MCF 10A (cell line): ENCODE results near the gene RMDN3. TPM values are rescaled to one million over a fixed set of nuclear protein-coding genes. Genes with fewer than 3 reads are reported as not detected.

Experiments
- BruUV-seq: library from RNA; stranded (reverse); fragments of 400-500 nt; replicated peaks from 2 replicates; lab custom pipeline; 2021; lab: Mats Ljungman, UMichigan
- CTCF ChIA-PET: fragments of 300-600 bp; sonication (Branson Sonifier 250); formaldehyde crosslinking; extraction: SDS; loops from one replicate; lab custom pipeline; 2021; ENCODE audit warnings: antibody characterized with exemption, inconsistent platforms; lab: Yijun Ruan, JAX
- POLR2A ChIA-PET: fragments of 300-600, 350-650 bp; sonication (Branson Sonifier 250); formaldehyde crosslinking; extraction: SDS; loops from one replicate; lab custom pipeline; 2020; ENCODE audit warnings: antibody characterized with exemption, inconsistent platforms; lab: Yijun Ruan, JAX
- DNase-seq: peaks from one replicate; pipeline ENCODE4 v3.0.0-alpha.2; 2018; ENCODE audit not compliant: unreplicated experiment
- H3K27ac Mint-ChIP-seq: one replicate; pipeline ENCODE4 v1.8.0; 2022; ENCODE audit warnings: mild to moderate bottlenecking, low read depth, mixed read lengths; ENCODE audit not compliant: unreplicated experiment
- H3K27me3 Mint-ChIP-seq: one replicate; pipeline ENCODE4 v1.8.0; 2022; ENCODE audit warnings: mixed read lengths; ENCODE audit not compliant: insufficient read depth, unreplicated experiment
- H3K36me3 Mint-ChIP-seq: one replicate; pipeline ENCODE4 v1.8.0; 2022; ENCODE audit warnings: mild to moderate bottlenecking, moderate library complexity, mixed read lengths; ENCODE audit not compliant: insufficient read depth, unreplicated experiment
- H3K4me1 Mint-ChIP-seq: one replicate; pipeline ENCODE4 v1.8.0; 2022; ENCODE audit warnings: mixed read lengths; ENCODE audit not compliant: insufficient read depth, unreplicated experiment
- H3K4me3 Mint-ChIP-seq: one replicate; pipeline ENCODE4 v1.8.0; 2022; ENCODE audit warnings: mild to moderate bottlenecking, moderate library complexity, mixed read lengths; ENCODE audit not compliant: unreplicated experiment
- H3K9me3 Mint-ChIP-seq: one replicate; pipeline ENCODE4 v1.8.0; 2022; ENCODE audit warnings: mixed read lengths; ENCODE audit not compliant: unreplicated experiment
- CTCF ChIP-seq: fragments of 200-600 bp; IDR thresholded peaks from one replicate; pipeline ENCODE4 v1.8.0; 2022; ENCODE audit warnings: antibody characterized with exemption, mild to moderate bottlenecking; ENCODE audit not compliant: unreplicated experiment
- intact Hi-C: fragments of 100-400 bp; cut with micrococcal nuclease; formaldehyde crosslinking; loops from 2 replicates; pipeline ENCODE4 v1.14.1; 2022
- total RNA-seq: library from RNA; stranded (reverse); gene quantifications from 2 replicates; pipeline ENCODE4 v1.2.3, GENCODE V29; 2022

The RMDN3 gene
- total RNA-seq, 1 experiment from 2014 or later = 36.1 TPM

- intact Hi-C loops = no loop called here
Measured at GRCh38 chr15:40723919-40724318, 31.1 kb downstream of the RMDN3 start.

GRCh38 chr15:40722934-40723333, 32.1 kb downstream of the RMDN3 start:
- H3K27me3 Mint-ChIP-seq = no peaks in the 10 kb centered on the region
- TF ChIP-seq CTCF = no peak
- no TSS peak for BruUV-seq
- ChIA-PET POLR2A (interaction anchor here (0.7 to 1.6 kb wide), 2 partner anchors 28 to 60 kb away, joined by 3 to 5 read pairs; partner anchors contain the start of gene RAD51), CTCF (interaction anchor here (0.7 to 1.6 kb wide), 4 partner anchors 11 to 606 kb away, joined by 3 to 6 read pairs (median 4); no protein-coding TSS in a partner anchor)
- no peak for DNase-seq
- H3K27ac Mint-ChIP-seq = peak overlapping the region; percentile 51
- intact Hi-C loops = no loop called here
- peaks cover 7% of the 10 kb centered on the region for H3K36me3 Mint-ChIP-seq
- no peaks in the 10 kb centered on the region for H3K4me1 Mint-ChIP-seq
- no peak overlapping the region for H3K4me3 Mint-ChIP-seq
- no peaks in the 10 kb centered on the region for H3K9me3 Mint-ChIP-seq

More at GRCh38 chr15:40723919-40724318, 31.1 kb downstream of the RMDN3 start:
- peaks cover 7% of the 10 kb centered on the region for H3K36me3 Mint-ChIP-seq
- H3K4me3 Mint-ChIP-seq = no peak overlapping the region
- ChIA-PET CTCF (interaction anchor here (0.8 to 1.6 kb wide), 4 partner anchors 23 to 462 kb away, joined by 3 to 6 read pairs (median 4); no protein-coding TSS in a partner anchor), POLR2A (interaction anchor here (0.6 to 1.6 kb wide), 2 partner anchors 9 to 29 kb away, joined by 3 to 5 read pairs; partner anchors contain the start of gene RAD51)
- no peaks in the 10 kb centered on the region for H3K4me1 Mint-ChIP-seq
- no peaks in the 10 kb centered on the region for H3K9me3 Mint-ChIP-seq
- BruUV-seq = no TSS peak
- no peak for TF ChIP-seq CTCF
- peak overlapping the region; percentile 51 for H3K27ac Mint-ChIP-seq
- no peak for DNase-seq
- H3K27me3 Mint-ChIP-seq = no peaks in the 10 kb centered on the region

GRCh38 chr15:40722354-40722753, 32.7 kb downstream of the RMDN3 start:
- ChIA-PET POLR2A (interaction anchor here (1.6 kb wide), 1 partner anchor 27 kb away, joined by 5 read pairs; the partner anchor contains the start of gene RAD51), CTCF (interaction anchor here (0.7 to 1.2 kb wide), 2 partner anchors 10 to 605 kb away, joined by 4 to 6 read pairs; no protein-coding TSS in a partner anchor)
- Mint-ChIP-seq H3K9me3 (no peaks in the 10 kb centered on the region), H3K27me3 (no peaks in the 10 kb centered on the region), H3K27ac (no peak overlapping the region), H3K4me1 (no peaks in the 10 kb centered on the region), H3K4me3 (no peak overlapping the region), H3K36me3 (peaks cover 7% of the 10 kb centered on the region)
- intact Hi-C loops = no loop called here
- DNase-seq = no peak
- BruUV-seq = no TSS peak
- TF ChIP-seq CTCF = no peak

GRCh38 chr15:40721701-40722100, 33.4 kb downstream of the RMDN3 start:
- intact Hi-C loops = no loop called here
- no peak for TF ChIP-seq CTCF
- DNase-seq = no peak
- Mint-ChIP-seq H3K9me3 (no peaks in the 10 kb centered on the region), H3K27me3 (no peaks in the 10 kb centered on the region), H3K36me3 (peaks cover 7% of the 10 kb centered on the region), H3K27ac (no peak overlapping the region), H3K4me1 (no peaks in the 10 kb centered on the region), H3K4me3 (no peak overlapping the region)
- BruUV-seq = no TSS peak
- CTCF ChIA-PET = interaction anchor here (1.2 kb wide), 1 partner anchor 10 kb away, joined by 4 read pairs; no protein-coding TSS in a partner anchor
- POLR2A ChIA-PET = no interaction called here
